ENCODE data around the gene NDUFS2. TPM values are rescaled to one million over a fixed set of nuclear protein-coding genes. Genes with fewer than 3 reads are reported as not detected.
"Not testable (repeated sequence)": the region's sequence is repeated elsewhere in the genome, so short reads cannot be mapped to it uniquely, and the experiment has no call there.

The NDUFS2 gene
- total and polyA plus RNA-seq, 8 donors = 9.9 to 165 (median 82.7) TPM

DNA sequence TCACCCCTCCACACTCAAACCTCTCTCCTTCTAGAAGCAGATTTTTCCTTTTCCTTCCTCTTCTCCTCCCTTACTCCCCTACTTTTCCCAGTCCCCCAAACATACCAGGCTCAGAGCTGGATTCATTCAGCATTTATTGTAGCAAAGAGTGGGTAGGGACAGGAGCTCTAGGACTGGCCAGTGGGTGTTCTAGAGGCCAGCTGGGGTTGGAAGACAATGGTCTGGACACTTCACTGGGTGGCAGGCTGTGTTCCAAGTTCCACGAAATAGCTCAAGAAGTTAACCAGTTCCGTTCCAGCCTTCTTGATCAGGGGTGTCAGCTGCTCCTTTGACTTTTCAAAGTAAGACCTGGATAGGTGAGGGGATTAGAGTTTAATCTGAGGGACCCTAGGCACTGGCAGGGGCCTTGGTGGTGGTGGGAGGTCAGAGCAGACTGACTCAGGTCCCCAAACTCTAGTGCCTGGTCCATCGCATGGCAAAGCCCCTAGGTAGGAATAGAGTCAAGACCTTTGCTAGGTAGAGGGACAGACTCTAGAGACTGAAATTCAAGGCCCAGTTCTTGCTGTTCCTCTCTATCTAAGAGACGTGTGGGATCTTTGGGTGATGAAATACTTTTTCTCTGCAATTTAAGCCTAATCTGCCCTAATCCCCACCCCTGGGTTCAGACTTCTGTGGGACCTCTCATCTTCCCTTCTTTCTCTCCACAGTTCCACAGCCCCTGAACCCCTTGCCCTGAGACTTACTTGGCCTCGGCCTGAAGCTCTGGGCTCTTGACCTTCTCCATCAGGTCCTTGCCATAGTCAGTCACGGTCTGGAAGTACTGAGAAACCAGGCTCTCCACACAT, 20.2 kb downstream of the NDUFS2 start:
- no peak overlapping the region for H3K4me3 ChIP-seq
- peaks cover 16 to 44% (median 23%) of the 10 kb centered on the region in 4 donors for H3K4me1 ChIP-seq
- TF ChIP-seq, protein P1, sequence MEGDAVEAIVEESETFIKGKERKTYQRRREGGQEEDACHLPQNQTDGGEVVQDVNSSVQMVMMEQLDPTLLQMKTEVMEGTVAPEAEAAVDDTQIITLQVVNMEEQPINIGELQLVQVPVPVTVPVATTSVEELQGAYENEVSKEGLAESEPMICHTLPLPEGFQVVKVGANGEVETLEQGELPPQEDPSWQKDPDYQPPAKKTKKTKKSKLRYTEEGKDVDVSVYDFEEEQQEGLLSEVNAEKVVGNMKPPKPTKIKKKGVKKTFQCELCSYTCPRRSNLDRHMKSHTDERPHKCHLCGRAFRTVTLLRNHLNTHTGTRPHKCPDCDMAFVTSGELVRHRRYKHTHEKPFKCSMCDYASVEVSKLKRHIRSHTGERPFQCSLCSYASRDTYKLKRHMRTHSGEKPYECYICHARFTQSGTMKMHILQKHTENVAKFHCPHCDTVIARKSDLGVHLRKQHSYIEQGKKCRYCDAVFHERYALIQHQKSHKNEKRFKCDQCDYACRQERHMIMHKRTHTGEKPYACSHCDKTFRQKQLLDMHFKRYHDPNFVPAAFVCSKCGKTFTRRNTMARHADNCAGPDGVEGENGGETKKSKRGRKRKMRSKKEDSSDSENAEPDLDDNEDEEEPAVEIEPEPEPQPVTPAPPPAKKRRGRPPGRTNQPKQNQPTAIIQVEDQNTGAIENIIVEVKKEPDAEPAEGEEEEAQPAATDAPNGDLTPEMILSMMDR (IDR thresholded peaks at IDR 0.05) = no peak
- TF ChIP-seq POLR2A (IDR thresholded peaks at IDR 0.05) = no peak
- no peak for TF ChIP-seq POLR2AphosphoS5 (IDR thresholded peaks at IDR 0.05)
- no peak for TF ChIP-seq EP300 (IDR thresholded peaks at IDR 0.05)
- no peak for DNase-seq
- no peaks in the 10 kb centered on the region for H3K9me3 ChIP-seq
- no peak overlapping the region for H3K27ac ChIP-seq
- intact Hi-C loops (cut with DNase I; ENCODE audit: low total_unique reads) = no loop called here
- 67 to 84% (median 80%) methylated on average over 5 to 6 of the region's 6 CpGs for WGBS, 5 donors
- peaks cover 0 to 10% (median 0%) of the 10 kb centered on the region in 4 donors for H3K36me3 ChIP-seq
- no peaks in the 10 kb centered on the region for H3K27me3 ChIP-seq

DNA sequence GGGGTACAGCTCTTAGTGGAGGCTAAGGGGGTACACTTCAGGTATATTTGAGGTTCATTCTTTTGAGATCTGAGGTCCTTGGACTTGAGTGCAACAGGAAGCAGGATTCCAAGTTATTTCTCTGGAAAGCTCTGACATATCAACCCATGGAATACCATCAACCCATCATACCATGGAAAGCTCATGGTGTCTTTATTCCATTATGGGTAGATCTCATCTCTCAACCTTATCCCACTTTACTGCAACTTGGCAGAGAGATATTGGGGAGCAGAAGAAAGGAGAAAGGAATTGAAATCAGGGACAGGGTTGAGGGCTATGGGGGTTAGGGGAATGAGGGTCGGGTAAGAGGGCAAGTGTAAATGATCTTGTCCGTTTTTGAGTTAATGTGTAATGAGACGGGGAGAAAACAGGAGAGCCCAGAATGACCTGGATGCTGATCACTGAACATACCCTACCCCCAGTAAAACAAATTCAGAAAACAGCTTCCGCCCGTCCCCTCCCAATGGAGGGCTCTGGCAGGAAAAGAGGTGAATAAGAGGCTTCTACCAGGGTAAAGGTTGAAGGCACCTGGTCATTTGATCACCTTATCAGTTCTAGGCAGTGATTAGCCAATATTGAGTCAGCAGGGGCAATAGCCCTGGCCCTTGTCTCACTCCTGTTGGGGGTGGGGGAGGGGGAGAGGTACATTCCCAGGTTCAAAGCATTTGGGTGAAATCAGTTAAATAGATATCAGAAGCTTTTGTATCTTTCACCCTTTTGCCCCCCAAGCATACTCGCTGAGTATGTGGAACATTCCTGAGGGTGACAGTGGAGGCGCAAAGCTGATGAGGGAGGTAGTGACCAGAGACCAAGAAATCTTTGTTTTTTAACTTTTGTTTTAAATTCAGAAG, 21.9 kb downstream of the NDUFS2 start:
- WGBS, 5 donors = 67 to 79% (median 68%) methylated on average over 7 of the region's 7 CpGs
- no peak for TF ChIP-seq EP300 (IDR thresholded peaks at IDR 0.05)
- no peak for TF ChIP-seq POLR2A (IDR thresholded peaks at IDR 0.05)
- no peak for TF ChIP-seq POLR2AphosphoS5 (IDR thresholded peaks at IDR 0.05)
- TF ChIP-seq, protein P1 (IDR thresholded peaks at IDR 0.05) = no peak
- H3K36me3 ChIP-seq = peaks cover 10 to 18% (median 11%) of the 10 kb centered on the region in 4 donors
- H3K4me1 ChIP-seq = peaks cover 16 to 42% (median 29%) of the 10 kb centered on the region in 4 donors
- H3K27me3 ChIP-seq = no peaks in the 10 kb centered on the region
- H3K9me3 ChIP-seq = no peaks in the 10 kb centered on the region
- H3K4me3 ChIP-seq = no peak overlapping the region
- intact Hi-C loops (cut with DNase I; ENCODE audit: low total_unique reads) = no loop called here
- H3K27ac ChIP-seq = no peak overlapping the region
- peak in 1 of 2 donors; percentile 57 for DNase-seq

DNA sequence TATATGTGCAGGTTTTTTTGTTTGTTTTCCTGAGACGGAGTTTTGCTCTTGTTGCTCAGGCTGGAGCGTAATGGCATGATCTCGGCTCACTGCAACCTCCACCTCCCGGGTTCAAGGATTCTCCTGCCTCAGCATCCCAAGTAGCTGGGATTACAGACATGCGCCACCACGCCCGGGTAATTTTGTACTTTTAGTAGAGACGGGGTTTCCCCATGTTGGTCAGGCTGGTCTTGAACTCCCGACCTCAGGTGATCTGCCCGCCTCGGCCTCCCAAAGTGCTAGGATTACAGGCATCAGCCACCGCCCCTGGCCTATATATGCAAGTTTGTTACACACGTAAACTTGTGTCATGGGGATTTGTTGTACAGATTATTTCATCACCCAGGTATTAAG, 22.5 kb downstream of the NDUFS2 start:
- H3K27me3 ChIP-seq, H3K4me3 ChIP-seq, H3K9me3 ChIP-seq, DNase-seq: not testable (repeated sequence)
- H3K36me3 ChIP-seq = peaks cover 16 to 23% (median 18%) of the 10 kb centered on the region in 4 donors
- intact Hi-C loops (cut with DNase I; ENCODE audit: low total_unique reads) = loop anchor here (5.0 kb wide), 1 partner anchor 158 kb away; no protein-coding TSS in a partner anchor
- H3K4me1 ChIP-seq = peaks cover 16 to 42% (median 29%) of the 10 kb centered on the region in 4 donors
- H3K27ac ChIP-seq = peak overlapping the region in 1 of 5 donors; percentile 79
- 76 to 86% (median 84%) methylated on average over 13 of the region's 13 CpGs for WGBS, 5 donors

DNA sequence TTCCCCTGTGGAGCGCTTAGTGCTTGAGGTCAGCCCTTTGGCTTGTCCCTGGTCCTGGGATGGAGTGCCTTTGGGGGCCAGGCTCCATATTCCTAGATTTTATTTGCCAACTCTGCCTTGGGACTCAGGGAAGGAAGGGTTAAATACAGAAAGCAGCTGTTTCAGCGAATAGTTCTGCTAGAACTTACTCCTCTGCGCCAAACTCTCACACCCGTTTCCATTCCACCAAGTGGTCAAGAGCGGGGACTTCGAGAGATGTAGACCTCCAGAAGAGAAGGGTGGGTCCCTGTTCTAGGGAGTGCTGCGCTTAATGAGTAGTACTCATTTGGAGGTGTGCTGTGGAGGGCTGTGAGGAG, 23.0 kb downstream of the NDUFS2 start:
- no peak for TF ChIP-seq EP300 (IDR thresholded peaks at IDR 0.05)
- TF ChIP-seq, protein P1 (IDR thresholded peaks at IDR 0.05) = no peak
- no peak for TF ChIP-seq POLR2AphosphoS5 (IDR thresholded peaks at IDR 0.05)
- TF ChIP-seq POLR2A (IDR thresholded peaks at IDR 0.05) = no peak
- intact Hi-C loops (cut with DNase I; ENCODE audit: low total_unique reads) = loop anchor here (5.0 kb wide), 1 partner anchor 157 kb away; no protein-coding TSS in a partner anchor
- Histone ChIP-seq H3K27me3 (no peaks in the 10 kb centered on the region), H3K9me3 (no peaks in the 10 kb centered on the region), H3K4me1 (peaks cover 16 to 42% (median 29%) of the 10 kb centered on the region in 4 donors), H3K4me3 (no peak overlapping the region), H3K36me3 (peaks cover 20 to 27% (median 22%) of the 10 kb centered on the region in 4 donors), H3K27ac (peak overlapping the region in 4 of 5 donors; percentile 54 to 79 (median 74))
- WGBS, 5 donors = 67 to 78% (median 74%) methylated on average over 7 of the region's 7 CpGs
- DNase-seq = no peak

All from stomach (tissue), 9 donors.